ENCODE results near the gene NPAS3.

Gene NPAS3

GRCh38 chr14:33480071-33480886, 541.6 kb downstream of the NPAS3 start:
- DNase-seq (ENCODE audit: low read depth in 2 of 2) = no peak

DNA sequence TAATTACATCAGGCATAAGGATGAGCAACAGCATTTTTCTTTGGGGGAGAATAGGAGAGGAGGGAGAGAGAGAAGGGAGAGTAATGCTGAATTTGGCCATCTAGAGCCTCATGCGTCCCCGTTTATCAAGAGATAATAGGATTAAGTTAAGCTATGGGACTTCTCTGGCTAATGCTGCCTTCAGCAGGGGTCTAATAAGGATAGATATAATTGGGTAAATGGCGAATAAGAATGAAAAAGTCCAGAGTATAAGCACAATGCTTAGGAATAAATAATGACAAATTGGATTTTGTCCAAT, 542.2 kb downstream of the NPAS3 start:
- no peak for DNase-seq (ENCODE audit: low read depth in 2 of 2)

- no peak for DNase-seq (ENCODE audit: low read depth in 2 of 2)
These were observed 544.4 kb downstream of the NPAS3 start for GRCh38 chr14:33483110-33483509.

DNA sequence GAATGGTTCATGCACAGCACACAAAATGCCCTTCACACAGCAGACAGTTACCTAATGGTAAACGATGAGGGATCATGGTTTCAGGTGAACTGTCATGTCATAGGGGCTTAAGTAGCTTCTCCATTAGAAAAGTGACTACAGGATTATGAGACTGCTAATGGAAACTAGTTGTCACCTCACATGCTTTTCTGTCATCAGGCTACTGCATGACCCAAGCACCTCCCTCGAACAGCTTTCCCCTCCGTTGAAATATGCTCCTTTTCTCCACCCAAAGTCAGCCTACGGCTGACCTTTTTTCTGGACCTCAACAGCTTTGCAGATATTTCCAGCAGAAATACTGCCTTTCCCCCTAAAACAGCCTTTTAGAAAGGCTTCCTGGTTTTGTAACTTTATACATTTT, 544.9 kb downstream of the NPAS3 start:
- DNase-seq (ENCODE audit: low read depth in 2 of 2) = no peak

GRCh38 chr14:33484264-33484663, 545.6 kb downstream of the NPAS3 start:
- DNase-seq (ENCODE audit: low read depth in 2 of 2) = no peak

- no peak for DNase-seq (ENCODE audit: low read depth in 2 of 2)
These were observed 547.7 kb downstream of the NPAS3 start for GRCh38 chr14:33486332-33486890.

DNA sequence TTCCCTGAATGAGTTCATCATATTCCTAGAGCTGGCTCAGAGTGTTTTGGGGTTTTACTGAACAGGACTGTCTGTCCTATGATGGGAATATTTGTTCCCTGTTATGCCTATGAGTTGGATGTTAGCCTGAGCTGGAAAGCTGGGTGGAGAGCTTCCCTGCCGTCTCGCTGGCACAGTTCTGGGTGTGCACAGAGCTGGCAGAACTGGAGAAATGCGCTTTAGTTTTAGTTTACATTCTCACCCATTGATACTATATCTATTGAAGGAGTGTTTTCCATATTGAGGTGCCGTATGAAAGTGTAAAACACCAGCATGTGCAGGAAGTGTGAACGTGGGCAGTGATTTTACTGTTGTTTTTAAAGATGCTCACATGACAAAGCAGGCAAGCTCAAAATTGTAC, 549.9 kb downstream of the NPAS3 start:
- no peak for DNase-seq (ENCODE audit: low read depth in 2 of 2)

- DNase-seq (ENCODE audit: low read depth in 2 of 2) = no peak
These were observed 551.9 kb downstream of the NPAS3 start for GRCh38 chr14:33490555-33490954.

- no peak for DNase-seq (ENCODE audit: low read depth in 2 of 2)
These were observed 552.4 kb downstream of the NPAS3 start for GRCh38 chr14:33491112-33491511.

- no peak for DNase-seq (ENCODE audit: low read depth in 2 of 2)
These were observed 553.8 kb downstream of the NPAS3 start for GRCh38 chr14:33492491-33492890.

DNA sequence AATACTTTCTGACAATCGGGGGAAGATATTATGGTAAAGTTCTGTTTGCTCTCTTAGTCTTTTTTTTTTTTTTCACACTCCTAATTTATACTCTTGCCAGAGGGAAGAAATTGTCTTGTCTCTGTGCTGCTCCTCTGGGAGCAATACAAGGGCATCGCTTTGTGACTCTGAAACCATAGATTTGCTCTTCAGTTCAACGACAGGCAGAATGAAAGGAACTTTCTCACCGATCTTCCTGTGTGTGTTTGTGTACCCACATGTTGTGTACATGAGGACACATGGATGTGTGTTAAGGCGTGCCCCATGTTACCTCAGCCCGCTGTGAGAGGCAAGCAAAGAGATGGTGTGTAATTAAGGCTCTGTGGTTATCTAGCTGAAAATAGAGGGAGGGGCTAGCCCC, 554.6 kb downstream of the NPAS3 start:
- no peak for DNase-seq (ENCODE audit: low read depth in 2 of 2)

GRCh38 chr14:33493990-33494389, 555.3 kb downstream of the NPAS3 start:
- DNase-seq (ENCODE audit: low read depth in 2 of 2) = no peak

DNA sequence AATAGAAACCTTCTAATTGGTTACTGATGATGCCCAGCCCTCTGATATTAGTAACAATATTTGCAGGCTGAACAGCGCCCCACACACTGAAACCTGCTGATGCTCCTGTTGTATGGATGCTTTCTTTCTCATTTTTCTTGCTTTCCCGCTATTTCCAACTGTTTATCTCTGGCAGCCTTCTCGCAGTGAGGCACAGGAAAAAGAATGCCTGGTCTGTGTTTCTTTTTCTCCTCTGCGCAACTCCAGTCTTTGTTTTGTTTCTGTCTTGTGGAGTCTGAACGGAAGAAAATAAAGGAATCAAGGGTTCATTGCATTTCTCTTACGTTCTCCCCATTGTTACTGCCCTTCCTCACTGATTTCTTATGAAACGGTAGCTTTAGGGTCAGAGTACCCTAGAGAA, 561.0 kb downstream of the NPAS3 start:
- no peak for DNase-seq (ENCODE audit: low read depth in 2 of 2)

- no peak for DNase-seq (ENCODE audit: low read depth in 2 of 2)
These were observed 565.8 kb downstream of the NPAS3 start for GRCh38 chr14:33504246-33505099.

DNA sequence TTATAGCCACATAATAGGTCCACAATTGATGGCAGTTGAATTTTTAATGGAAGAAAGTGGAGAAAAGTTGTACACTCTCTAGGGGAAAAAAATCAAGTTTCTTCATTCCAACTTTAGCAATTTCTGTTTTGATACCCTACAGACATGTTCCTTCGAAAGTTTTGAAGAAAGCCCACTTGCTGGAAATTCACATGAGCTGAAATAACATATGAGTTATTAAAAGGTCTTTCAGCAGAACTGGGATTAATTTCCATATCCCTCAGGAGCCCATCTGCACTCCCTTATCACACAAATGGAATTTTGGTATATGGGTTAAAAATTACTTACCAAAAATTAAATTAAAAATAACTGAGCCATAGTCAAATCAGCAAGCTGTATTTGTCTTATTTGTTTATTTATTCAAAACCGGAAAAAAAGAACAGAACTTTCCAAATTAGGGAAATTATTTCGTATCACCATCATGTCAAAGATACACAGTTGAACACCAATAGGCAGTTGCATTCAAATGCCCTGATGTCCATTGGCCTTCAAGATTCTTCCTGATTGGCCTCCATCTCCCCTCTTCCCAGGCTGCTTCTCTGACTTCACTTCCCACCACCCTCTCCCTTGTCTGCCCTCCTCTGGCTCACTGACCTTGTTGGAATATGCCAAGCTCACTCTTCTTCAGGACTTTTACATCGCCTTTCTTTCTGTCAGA, 566.7 kb downstream of the NPAS3 start:
- no peak for DNase-seq (ENCODE audit: low read depth in 2 of 2)

DNA sequence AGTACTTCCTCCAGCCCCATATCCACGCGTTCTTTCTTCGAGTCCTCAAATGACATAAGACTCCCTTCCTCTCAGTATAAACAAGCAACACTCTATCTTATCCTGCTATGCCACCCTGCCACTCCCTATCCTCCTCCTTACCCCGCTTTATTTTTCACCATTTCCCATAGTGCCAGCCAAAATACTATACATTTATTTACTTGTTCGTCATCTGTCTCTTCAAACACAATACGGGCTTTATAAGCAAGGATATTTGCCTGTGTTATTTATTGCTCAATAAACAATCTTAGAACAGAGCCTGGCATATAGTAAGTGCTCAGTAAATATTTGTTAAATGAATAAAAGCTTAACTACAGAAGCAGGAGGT, 567.3 kb downstream of the NPAS3 start:
- DNase-seq (ENCODE audit: low read depth in 2 of 2) = no peak

DNA sequence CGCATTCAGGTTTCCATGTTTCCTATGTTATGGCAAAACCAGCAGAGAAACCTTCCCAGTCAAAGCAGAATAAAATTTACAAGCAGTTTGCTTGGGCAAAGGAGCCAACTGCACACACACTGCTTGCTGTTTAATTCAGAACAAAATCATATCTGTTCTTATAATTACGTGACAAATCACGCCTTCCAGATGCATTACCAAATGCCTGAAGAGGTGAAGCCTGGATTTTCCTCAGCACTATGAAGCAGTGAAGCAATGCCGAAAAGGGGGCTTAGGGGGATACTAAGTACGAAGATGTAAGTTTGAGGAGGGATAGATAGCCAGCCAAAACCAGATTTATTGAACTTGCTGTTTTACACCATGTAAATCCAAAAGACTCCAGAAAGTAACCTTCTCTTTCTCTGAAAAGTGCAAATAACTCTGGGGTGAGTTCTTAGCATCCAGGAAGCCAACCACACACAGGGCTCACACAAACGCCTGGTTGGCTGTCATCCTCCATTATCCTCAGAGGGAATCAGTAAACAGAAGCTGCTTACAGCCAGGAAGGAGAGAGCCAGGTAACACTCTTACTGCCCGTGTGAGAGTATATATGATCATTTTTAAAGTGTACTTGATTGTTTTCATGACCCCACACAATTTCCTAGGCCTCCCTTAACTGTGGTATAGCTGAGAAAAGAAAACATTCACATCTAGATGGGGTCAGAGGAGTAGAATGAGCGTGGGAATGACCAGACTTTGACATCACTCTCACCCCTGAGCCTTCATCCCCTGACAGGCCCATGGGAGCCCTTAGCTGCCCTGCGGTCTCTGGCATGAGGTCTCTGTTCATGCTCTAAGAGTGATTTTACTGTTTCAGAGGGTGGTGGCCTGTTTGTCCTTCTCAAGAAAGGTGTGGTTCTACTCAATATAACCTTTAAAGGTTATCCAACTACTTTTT, 569.7 kb downstream of the NPAS3 start:
- DNase-seq (ENCODE audit: low read depth in 2 of 2) = no peak

- no peak for DNase-seq (ENCODE audit: low read depth in 2 of 2)
These were observed 570.8 kb downstream of the NPAS3 start for GRCh38 chr14:33509454-33509853.

- no peak for DNase-seq (ENCODE audit: low read depth in 2 of 2)
These were observed 571.4 kb downstream of the NPAS3 start for GRCh38 chr14:33510063-33510481.

DNA sequence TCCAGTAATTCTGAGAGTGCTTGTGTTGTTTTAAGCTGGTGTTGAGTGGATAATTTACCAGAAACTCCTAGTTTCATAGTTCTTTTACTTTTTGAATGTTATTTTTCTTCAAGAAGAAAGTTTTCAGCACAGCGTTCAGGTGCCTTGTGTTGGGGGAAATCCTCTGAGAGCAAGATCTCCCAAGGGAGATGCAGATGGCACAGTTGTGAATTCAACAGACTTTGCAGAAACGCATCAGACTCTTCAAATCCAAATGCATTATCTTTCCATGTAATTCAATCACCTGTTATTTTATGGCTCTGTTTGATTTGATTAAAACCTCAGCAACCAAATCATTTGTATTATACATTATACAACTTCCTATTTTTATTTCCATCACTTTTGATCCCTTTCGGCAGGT, 572.3 kb downstream of the NPAS3 start:
- no peak for DNase-seq (ENCODE audit: low read depth in 2 of 2)
